Ramos (cell line): ENCODE measurements around the gene JAKMIP1.

Experiments
- in situ Hi-C: fragments of 300-500 bp; cut with MboI; formaldehyde crosslinking; loops from one replicate; pipeline ENCODE4 v1.14.3; 2022; ENCODE audit warnings: low sequenced_read_pairs; ENCODE audit not compliant: unreplicated experiment

JAKMIP1 gene

DNA sequence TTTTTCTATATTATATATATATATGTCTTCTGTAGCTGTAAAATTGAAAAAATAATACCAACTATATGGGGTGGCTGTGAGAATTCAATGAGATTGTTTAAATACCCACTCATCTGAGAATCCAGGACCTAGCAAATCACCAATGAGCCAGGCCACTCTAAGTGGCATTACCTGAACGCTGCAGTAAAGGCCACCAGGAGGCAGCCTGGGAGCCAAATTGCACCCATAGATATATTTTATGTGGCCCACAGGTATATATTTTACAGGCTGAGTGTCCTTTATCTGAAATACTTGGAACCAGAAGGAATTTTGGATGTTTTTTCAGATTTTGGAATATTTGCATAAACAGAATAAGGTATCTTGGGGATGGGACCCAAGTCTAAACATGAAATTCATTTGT lies 124.0 kb downstream of the JAKMIP1 start:
- in situ Hi-C loops = no loop called here

DNA sequence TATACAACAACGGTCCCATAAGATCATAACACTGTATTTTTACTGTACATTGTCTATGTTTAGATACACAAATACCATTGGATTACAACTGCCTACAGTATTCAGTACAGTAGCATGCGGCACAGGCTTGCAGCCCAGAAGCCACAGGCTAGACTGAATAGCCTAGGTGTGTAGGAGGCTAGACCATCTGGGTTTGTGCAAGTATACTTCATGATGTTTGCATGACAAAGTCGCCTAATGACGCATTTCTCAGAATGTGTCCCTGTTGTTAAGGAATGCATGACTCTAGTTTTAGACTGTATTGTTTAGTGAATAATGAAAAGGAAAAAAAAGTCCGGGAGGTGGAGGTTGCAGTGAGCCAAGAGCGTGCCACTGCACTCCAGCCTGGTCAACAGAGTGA lies 125.6 kb downstream of the JAKMIP1 start:
- in situ Hi-C loops = no loop called here

DNA sequence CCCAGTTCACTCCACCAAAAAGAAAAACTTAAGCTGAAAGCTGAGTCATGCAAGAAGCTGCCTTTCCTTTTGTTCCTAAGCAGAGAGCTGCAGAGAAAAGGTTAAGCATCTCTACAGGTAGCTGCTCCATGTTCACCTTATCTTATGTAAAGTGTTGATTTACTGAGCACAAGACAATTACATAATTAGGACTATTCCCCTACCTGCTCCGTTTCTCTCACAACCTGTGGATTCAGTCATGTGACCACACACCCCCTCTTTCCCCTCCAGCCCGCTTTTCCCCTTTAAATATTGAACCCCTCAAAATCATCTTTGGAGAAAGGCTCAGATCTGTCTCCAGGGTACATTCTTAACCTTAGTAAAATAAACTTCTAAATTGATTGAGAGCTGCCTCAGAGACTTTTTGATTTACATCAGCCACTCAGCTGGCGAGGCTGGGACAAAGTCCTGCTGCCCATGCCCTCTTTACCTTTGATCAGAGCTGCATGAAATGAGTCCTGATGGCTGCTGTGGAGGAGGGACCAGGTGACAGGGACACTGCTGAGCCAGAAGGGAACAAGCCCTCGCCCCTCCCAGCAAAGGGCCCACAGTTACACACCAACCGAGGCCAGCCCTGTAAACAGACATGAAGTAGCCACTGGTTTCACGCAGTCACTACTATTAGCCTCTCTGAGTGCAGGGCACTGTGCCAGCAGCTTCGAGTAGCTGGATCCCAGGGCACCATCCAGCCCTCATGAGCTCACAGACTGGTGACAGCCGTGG lies 128.2 kb downstream of the JAKMIP1 start:
- in situ Hi-C loops = no loop called here

DNA sequence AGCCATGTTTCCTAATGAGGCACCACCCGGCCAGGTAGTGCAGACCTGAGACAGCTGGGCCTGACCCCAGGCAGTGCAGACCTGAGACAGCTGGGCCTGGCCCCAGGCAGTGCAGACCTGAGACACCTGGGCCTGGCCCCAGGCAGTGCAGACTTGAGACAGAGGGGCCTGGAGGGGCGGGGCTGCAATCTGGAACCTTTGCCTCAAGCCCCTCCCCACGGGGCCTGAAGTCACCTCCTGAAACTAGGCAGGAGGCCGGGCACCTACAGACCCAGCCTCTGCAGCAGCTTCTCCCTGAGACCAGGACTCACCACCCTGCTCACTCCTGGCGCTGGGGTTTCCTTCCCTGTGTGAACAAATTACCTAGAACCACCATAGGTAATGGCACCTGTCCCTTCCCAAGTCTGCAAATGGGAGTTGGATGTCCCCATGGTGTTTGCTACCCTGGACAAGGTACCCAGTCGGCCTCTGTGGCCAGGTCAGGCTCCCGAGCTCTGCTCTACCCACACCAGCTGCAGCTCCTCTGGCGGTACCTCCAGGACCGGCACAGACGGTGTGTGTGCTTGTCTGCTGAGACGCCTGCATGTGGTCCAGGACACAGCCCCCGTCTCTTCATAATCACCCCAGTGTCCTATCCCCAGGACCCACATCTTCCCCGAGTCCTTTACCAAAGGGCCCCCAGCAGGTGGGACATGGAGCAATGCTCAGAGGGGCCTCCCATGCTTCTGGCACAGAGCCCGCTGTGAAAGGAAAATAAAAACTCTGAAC lies 129.0 kb downstream of the JAKMIP1 start:
- in situ Hi-C loops = no loop called here

DNA sequence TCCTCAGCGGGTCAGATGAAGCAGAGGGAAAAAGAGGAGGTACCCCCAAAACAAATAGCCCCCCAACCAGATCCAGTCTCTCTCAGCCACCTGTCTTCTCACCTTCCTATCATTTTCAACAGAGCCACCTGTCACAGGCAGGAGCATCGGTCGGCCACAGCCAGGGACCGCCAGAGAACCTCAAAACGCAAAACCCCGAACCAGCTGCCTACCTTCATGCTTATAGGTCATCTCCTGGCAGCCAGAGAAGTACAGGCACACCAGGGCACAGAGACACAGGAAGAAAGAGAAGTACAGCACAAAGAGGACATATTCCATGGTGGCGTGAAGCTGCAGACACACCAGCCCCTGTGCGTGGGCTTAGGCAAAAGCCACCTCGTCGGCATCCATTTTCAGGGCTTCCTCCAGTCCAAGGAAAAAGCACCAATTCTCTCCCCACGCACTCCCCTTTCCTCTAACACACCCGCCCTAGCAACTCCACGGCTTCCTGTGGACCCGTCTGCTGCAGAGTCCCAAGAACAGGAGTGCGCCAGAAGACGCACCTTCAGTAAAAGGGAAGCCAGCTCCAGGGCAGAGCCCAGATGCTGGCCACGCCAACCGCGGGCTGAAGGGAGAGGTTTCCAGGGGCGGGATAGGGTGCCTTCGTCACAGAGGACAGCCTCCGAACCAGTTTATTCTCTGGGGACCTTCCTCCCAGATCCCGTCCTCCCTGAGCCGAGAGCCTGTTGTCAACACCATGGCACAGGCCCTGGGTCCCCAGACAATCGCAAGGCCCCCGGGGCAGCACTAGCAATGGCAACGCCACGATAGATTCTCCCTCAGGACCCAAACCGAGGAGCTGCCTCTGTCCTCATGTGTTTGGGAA lies 130.3 kb downstream of the JAKMIP1 start:
- in situ Hi-C loops = no loop called here

DNA sequence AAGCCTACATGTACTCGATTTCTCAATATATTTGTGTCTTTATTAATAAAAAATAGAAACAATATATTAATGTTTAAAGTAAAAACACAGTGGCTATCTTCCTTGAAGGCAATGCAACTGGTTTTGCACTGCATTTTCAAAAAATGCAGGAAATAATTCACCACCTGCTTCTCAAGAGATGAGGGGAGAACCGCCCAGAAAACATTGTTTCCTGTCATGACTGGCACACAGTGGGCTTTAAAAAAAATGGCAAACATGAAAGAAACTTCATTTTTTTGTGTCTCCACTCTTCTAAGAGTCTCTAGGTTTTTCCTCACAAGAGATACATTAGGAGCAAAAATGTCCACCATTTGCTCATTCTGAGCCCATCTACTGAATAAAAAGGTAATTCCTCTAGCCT lies 131.4 kb downstream of the JAKMIP1 start:
- in situ Hi-C loops = no loop called here

DNA sequence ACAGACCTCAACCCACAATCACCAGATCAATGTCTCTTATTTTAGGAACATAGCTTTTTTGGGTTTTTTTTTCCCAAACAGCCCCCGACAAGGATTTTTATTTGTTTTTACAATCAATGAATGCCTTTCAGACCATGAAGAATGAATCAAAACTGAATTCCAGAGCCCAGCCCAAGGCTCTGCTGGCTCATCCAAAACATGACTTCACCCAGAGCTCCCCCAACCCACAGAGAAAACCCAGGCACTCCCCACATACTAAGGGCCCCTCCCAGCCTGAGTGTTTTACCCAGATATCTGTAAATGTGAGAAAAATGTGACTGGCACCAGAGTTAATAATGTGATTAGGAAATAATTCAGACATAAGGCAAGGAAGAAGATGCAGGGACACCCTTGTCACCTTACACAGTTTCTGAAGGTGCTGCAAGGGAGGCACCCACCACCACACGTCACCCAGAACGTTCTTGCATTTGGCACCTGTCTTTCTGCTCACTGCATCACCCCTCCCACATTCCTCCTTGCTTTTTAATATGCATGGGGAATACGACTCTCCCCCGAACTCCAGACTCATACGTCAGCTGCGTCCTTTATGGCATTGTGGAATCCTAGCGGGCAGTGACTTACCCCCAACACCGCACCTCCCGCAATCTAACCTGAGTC lies 134.3 kb downstream of the JAKMIP1 start:
- in situ Hi-C loops = no loop called here

DNA sequence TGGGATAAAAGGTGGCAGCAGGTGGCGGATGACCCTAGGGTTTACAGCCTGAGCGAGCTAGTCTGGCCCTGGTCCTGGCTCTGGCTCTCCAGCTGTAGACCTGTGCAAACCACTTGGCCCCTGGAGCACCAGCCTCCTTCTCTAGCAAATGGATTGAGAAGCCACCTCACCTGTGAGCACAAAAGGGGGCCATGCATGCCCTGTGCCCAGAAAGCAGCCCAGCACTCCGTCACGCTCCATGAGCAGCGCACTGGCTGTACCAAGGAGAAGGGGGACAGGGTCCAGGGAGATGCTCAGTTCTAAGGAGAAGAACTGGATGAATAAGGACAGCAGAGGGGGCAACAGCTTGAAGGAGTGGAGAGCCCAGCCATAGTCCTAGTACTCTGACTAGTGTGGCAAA lies 135.2 kb downstream of the JAKMIP1 start:
- in situ Hi-C loops = no loop called here

DNA sequence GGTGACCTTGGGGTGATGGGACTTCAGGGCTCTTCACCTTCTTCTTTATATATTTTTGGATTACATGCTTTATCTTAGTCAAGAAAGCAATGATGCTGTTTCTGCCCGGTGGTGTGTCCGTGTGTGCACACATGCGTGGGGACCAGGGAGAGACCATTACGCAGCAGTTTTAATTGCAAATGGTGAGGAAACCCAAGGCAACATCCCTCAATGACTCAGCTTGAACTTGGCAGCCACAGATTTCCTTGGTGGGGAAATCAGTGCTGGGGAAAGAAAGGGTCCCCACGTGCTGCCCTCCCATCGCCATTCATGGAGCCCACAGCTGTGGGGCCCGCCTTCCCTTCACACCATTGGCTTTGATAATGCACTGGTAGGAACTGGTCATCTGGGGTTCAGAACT lies 136.0 kb downstream of the JAKMIP1 start:
- in situ Hi-C loops = no loop called here

DNA sequence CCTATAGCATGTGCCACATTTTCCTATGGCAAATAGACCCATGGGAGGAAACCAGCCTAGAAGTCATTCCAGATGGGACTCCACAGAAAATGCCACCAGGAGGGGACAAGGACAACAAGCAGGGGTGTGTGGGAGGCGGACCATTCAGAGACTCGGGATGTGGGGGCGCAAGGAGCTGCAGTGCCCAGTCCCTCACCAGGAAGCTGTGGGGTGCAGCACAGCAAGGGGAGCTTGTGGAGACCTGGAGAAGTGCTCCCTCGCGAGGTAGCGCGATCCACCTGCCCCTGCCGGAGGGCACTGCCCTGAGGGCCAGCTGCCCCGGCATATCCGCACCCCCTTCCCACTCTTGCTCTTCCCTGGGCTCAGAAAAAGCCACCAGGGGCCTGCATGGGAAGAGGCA lies 136.7 kb downstream of the JAKMIP1 start:
- in situ Hi-C loops = no loop called here

DNA sequence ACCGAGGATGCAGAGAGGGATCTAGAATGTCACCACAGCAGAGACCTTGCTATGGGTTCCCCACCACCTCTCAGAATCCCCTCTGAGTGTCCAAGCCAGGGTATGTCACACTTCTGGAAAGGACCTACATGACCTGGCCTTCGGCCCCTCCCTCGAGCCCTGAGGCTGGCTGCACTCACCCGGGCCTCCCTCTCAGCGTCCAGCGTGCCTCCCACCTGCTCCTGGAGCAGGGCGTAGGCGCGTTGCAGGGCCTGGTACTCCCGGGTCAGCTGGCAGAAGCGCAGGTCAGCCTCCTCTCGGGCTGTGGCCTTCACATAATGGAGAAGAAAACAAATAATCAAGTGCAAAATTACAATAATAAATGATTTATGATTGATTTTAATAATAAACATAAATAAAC lies 138.2 kb downstream of the JAKMIP1 start:
- in situ Hi-C loops = no loop called here

DNA sequence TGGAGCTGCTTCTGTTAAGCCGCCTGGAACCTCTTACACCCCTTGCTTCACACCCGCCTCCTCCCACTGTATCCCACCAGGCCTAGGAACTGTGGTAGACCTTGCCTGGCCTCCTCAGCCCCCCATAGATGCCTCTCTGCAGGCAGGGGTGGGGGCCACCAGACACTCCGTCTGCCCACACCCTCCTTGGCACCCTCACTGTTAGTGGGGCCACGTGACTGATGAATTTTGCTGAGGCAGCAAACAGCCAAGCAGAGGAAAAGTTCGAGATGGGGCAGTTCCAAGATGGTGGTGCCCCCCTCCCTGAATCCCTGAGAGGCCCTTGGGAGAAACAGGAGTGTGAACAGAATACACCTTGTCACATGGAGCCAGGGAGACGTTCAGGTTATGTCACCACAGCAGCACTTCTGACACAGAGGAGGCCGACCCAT lies 141.0 kb downstream of the JAKMIP1 start:
- in situ Hi-C loops = no loop called here

DNA sequence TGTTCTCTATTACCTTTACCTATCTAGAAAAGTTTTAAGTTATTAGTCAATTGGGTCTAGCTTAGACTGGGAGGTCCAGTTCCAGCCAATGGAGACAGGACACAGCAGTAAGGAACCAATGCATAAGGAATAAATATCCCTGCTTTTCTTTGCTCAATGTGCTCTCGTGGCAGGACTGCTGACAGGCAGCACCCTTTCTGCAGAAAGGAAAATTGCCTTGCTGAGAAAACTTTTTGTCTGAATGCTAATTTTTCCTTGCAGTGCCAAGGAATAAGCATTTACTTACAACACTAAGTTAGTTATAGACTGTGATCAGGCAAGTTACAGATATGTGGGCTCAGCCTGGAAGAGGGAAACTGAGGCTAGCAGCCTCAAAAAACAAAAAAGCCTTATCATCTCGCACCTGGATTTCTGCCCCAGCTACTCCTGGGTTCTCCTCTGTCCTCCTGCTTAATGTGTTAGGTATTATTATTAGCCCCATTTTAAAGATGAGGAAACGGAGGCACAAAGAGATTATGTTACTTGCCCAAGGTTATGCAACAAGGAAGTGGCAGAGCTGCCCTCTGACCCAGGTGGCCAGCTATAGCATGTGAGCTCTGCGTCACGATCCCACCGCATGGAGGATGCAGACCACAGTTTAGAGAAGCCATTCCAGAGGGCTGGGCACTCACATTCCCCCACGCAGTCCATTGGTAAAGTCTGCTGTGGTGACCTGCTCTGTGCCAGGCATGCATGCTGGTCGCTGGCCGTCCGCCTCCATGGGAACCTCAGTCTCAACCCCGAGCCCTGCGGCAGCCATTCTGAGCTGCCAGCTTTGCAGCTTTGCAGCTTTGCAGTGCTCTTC lies 141.6 kb downstream of the JAKMIP1 start:
- in situ Hi-C loops = no loop called here

DNA sequence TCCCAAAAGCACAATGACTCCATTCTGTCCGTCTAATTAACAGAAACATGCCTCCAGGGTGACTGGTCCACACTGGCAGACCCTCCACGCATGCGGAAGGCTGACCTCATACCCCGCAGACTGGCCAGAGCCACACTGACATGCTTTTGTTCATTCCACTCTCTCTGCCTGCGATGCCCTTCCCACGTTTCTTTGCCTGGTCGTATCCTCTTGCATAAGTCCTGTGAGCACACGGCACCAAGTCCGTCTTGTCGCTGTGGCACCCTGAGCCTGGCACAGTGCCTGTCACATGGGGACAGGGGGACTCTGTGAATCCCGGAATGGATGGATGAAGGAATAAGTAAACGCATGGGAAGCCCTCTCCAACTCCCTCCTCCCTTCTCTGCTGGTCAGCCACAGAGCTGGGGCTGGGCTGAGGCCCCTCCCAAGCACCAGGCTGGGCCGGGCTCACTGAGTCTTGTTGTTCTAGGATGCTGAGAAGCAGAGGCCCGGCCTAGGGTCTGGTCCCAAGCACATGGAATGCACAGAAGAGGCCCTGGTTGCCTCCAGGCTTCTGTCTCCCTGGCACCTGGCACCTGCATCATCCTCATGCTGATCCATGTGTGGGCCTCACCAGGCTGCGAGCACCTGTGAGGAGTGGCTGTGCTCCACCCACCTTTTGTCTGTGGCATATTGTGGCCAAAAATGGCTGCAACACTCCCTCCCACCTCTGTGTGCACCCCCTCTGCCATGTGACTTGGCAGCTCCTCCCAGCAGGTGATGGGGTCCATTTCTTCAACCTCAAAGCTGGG lies 143.2 kb downstream of the JAKMIP1 start:
- in situ Hi-C loops = no loop called here

DNA sequence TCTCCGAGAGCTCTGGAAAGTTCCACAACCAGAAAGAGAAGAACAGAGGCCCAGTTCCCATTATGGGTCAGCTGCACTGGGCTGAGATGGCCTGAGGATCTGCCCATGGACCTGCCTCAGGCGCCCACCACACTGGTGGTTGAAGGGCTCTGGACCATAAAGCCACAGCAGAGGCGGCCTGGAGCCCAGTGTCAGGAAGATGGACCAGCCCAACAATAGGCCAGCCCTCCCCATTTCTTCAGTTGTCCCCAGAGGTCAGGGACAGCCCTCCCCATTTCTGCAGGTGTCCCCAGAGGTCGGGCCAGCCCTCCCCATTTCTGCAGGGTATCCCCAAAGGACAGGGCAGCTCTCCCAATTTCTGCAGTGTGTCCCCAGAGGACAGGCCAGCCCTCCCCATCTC lies 144.9 kb downstream of the JAKMIP1 start:
- in situ Hi-C loops = no loop called here

DNA sequence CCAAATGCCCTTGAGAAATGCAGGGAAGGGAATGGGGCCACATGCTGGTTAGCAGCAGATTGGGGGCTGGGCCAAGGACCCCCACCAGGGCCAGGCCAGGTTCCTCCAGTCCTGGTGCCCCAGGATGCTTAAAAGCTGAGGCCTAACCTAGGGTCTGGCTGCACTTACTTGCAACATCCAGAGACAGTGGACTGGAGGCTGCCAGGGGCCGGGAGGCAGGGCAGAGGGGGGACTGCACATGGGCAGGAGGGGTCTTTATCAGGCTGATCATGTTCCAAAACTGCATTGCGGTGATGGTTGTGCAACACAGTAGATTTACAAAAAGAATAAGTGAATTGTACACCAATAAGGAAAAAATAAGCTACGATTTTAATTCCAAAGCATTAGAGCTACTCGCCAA lies 145.3 kb downstream of the JAKMIP1 start:
- in situ Hi-C loops = no loop called here

DNA sequence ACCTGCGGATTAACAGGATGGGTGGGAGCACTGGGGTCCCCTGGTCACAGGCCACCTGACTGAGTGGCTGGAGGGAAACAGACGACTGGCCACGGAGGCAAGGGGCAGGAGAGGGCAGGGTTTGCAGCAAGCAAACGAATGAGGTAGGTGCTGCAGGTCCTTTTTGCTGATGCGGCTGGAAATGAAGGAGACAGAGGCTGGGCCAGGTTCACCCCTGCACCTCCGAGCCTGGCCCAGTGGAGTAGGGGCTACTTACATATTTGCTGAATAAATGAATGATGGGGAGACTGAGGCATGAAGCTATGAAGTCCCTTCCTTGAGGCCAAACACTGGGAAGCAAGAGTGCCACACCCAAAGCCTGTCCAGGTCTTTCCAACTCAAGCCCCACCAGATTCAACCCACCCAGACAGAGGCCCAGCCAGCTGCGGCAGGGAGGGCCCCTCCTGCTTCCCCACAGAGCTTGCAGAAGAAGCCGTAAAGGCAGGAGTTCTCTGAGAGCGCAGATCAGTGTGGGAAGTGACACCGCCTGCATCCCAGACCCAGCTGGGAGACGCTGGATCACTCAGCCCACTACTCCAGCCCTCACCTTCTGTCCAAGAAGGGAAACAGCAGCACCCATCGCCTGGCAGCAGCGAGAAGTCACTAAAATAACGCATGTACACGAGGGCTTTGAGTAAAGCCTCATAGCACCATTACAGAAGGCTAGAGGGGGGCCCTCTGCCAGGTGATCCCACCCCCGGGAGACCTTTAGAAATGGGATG lies 146.0 kb downstream of the JAKMIP1 start:
- in situ Hi-C loops = no loop called here

DNA sequence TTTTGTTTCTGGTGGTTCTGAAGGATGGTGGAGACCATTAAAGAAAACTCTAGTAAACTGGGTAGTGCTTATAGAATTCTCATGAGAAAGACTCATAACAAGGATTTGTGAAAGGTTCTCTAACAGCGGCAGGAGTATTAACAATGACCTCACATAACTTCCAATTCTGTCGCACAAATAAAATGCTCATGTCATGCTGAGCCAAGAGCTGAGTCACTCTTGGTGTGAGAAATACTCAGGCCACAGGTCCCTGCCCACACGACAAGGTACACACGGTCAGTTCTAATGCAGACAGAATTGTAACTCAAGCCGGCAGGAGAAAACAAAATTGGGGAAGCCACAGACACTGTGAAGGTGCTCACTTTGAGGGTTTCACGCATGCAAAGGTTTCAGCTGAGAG lies 147.7 kb downstream of the JAKMIP1 start:
- in situ Hi-C loops = no loop called here
